IMR-90 (cell line): ENCODE measurements around the gene SLC25A25. TPM values are rescaled to one million over a fixed set of nuclear protein-coding genes. Genes with fewer than 3 reads are reported as not detected.
A peak's percentile ranks its signal among the peaks of the same experiment; 100 is the strongest.

ENCODE experiments used
- ATAC-seq: fragments of 200-7000 bp; cut with Tn5 transposase; 2 replicates; pipeline ENCODE4 v1.9.1; 2020; ENCODE audit warnings: low read depth, mild to moderate bottlenecking, moderate library complexity
- BruUV-seq: library from RNA; stranded (reverse); fragments of 400-500 nt; replicated peaks from 2 replicates; lab custom pipeline; 2021; lab: Mats Ljungman, UMichigan
- CTCF ChIA-PET: fragments of 300-600 bp; formaldehyde crosslinking; extraction: SDS; loops from one replicate; lab custom pipeline; 2021; ENCODE audit warnings: antibody characterized with exemption; lab: Yijun Ruan, JAX
- POLR2A ChIA-PET: fragments of 300-600 bp; sonication (Branson Sonifier 250); formaldehyde crosslinking; loops from one replicate; lab custom pipeline; 2022; ENCODE audit warnings: antibody characterized with exemption; ENCODE audit not compliant: unreplicated experiment; lab: Charles Lee
- DNase-seq: peaks from one replicate; pipeline ENCODE4 v3.0.0; 2013
- H2AFZ ChIP-seq: replicated peaks from 2 replicates; pipeline ENCODE3; 2013; ENCODE audit warnings: low read length, mild to moderate bottlenecking; ENCODE audit not compliant: poor library complexity
- H2AK5ac ChIP-seq: 2 replicates; pipeline ENCODE4 v1.6.1; 2013; ENCODE audit warnings: low read depth, low read length, inconsistent platforms
- H2AK9ac ChIP-seq: replicated peaks from 2 replicates; pipeline ENCODE3; 2013; ENCODE audit warnings: mild to moderate bottlenecking, low read depth, low read length, moderate library complexity; ENCODE audit not compliant: poor library complexity
- H2BK120ac ChIP-seq: 2 replicates; pipeline ENCODE4 v1.6.1; 2013; ENCODE audit warnings: low read depth, low read length, inconsistent platforms
- H2BK15ac ChIP-seq: 3 replicates; pipeline ENCODE4 v1.6.1; 2013; ENCODE audit warnings: low read depth, low read length, inconsistent platforms
- H2BK20ac ChIP-seq: 2 replicates; pipeline ENCODE4 v1.6.1; 2013; ENCODE audit warnings: low read depth, mild to moderate bottlenecking, inconsistent platforms, low read length, moderate library complexity
- H2BK5ac ChIP-seq: 2 replicates; pipeline ENCODE4 v1.6.1; 2013; ENCODE audit warnings: mild to moderate bottlenecking, low read depth, low read length, inconsistent platforms; ENCODE audit not compliant: poor library complexity, severe bottlenecking
- H3K14ac ChIP-seq: replicated peaks from 2 replicates; pipeline ENCODE4 v1.6.1; 2013; ENCODE audit warnings: low read depth, low read length, inconsistent platforms
- H3K18ac ChIP-seq: 2 replicates; pipeline ENCODE4 v1.6.1; 2013; ENCODE audit warnings: low read depth, low read length, control low read depth
- H3K23ac ChIP-seq: 2 replicates; pipeline ENCODE4 v1.6.1; 2013; ENCODE audit warnings: low read depth, low read length, inconsistent platforms
- H3K27ac ChIP-seq: 2 replicates; pipeline ENCODE4 v1.5.1; 2013; ENCODE audit warnings: mild to moderate bottlenecking, control low read depth, low read length; ENCODE audit not compliant: insufficient read depth
- H3K27me3 ChIP-seq: 2 replicates; pipeline ENCODE4 v1.6.1; 2013; ENCODE audit warnings: low read length; ENCODE audit not compliant: control insufficient read depth, insufficient read depth
- H3K36me3 ChIP-seq: 2 replicates; pipeline ENCODE4 v1.6.1; 2013; ENCODE audit warnings: low read length, mixed read lengths; ENCODE audit not compliant: control insufficient read depth, insufficient read depth
- H3K4ac ChIP-seq: 2 replicates; pipeline ENCODE4 v1.6.1; 2013; ENCODE audit warnings: low read depth, low read length, inconsistent platforms
- H3K4me1 ChIP-seq: 2 replicates; pipeline ENCODE4 v1.6.1; 2013; ENCODE audit warnings: low read length, mixed read lengths; ENCODE audit not compliant: control insufficient read depth, insufficient read depth
- H3K4me2 ChIP-seq: 2 replicates; pipeline ENCODE4 v1.6.1; 2013; ENCODE audit warnings: low read depth, mild to moderate bottlenecking, control low read depth, low read length, moderate library complexity
- H3K4me3 ChIP-seq: 2 replicates; pipeline ENCODE4 v1.5.1; 2013; ENCODE audit warnings: low read depth, mild to moderate bottlenecking, control low read depth, low read length, moderate library complexity; ENCODE audit not compliant: insufficient read depth
- H3K56ac ChIP-seq: 2 replicates; pipeline ENCODE4 v1.6.1; 2013; ENCODE audit warnings: low read length, inconsistent platforms; ENCODE audit not compliant: insufficient read depth; ENCODE audit errors: extremely low read depth
- H3K79me1 ChIP-seq, 2 experiments: 2 replicates each; pipeline ENCODE4 v1.6.1; 2013; ENCODE audit warnings: low read length in 2 of 2, inconsistent platforms in 1 of 2, low read depth in 1 of 2
- H3K9ac ChIP-seq: 2 replicates; pipeline ENCODE4 v1.6.1; 2013; ENCODE audit warnings: low read depth, low read length, control low read depth
- H3K9me1 ChIP-seq: 2 replicates; pipeline ENCODE4 v1.6.1; 2013; ENCODE audit warnings: low read length, inconsistent platforms; ENCODE audit not compliant: insufficient read depth
- H3K9me3 ChIP-seq: 2 replicates; pipeline ENCODE4 v1.6.1; 2013; ENCODE audit warnings: low read length; ENCODE audit not compliant: control insufficient read depth, insufficient read depth
- H4K20me1 ChIP-seq: 2 replicates; pipeline ENCODE4 v1.6.1; 2013; ENCODE audit warnings: low read length, inconsistent platforms; ENCODE audit not compliant: insufficient read depth
- H4K5ac ChIP-seq: 2 replicates; pipeline ENCODE4 v1.6.1; 2013; ENCODE audit warnings: mild to moderate bottlenecking, low read depth, low read length, control low read depth
- H4K8ac ChIP-seq, 2 experiments: 2 replicates each; pipeline ENCODE4 v1.6.1; 2013; ENCODE audit warnings: low read depth in 2 of 2, low read length in 2 of 2, control low read depth in 1 of 2, inconsistent platforms in 1 of 2
- H4K91ac ChIP-seq: 2 replicates; pipeline ENCODE4 v1.6.1; 2013; ENCODE audit warnings: low read depth, low read length, inconsistent platforms; ENCODE audit not compliant: insufficient read depth
- CHD1 ChIP-seq: IDR thresholded peaks from 2 replicates; pipeline ENCODE4 v1.6.1; 2012; ENCODE audit warnings: low read depth, low read length, improper control_type of control experiment
- MAFK ChIP-seq: IDR thresholded peaks from 2 replicates; pipeline ENCODE4 v1.6.1; 2012; ENCODE audit warnings: low read depth, low read length, improper control_type of control experiment
- SMC3 ChIP-seq: fragments of 150-350 bp; IDR thresholded peaks from 2 replicates; pipeline ENCODE4 v1.6.1; 2016; ENCODE audit warnings: low read depth, mild to moderate bottlenecking, antibody characterized with exemption, low read length, moderate library complexity
- WGBS, 2 experiments: methylation state at CpG; one replicate each; pipeline versions ENCODE4 v1.1.5 to v1.1.7; 2013; ENCODE audit warnings: missing lambda C conversion rate in 2 of 2; ENCODE audit not compliant: insufficient read length in 1 of 2; ENCODE audit errors: extremely low coverage in 2 of 2; 5-methylcytosine and 5-hydroxymethylcytosine counted together
- dilution Hi-C: fragments of 300-500 bp; cut with HindIII; formaldehyde crosslinking; loops from one replicate; pipeline ENCODE4 v1.14.3; 2018; ENCODE audit warnings: low sequenced_read_pairs; ENCODE audit not compliant: unreplicated experiment
- in situ Hi-C: fragments of 300-500 bp; cut with MboI; formaldehyde crosslinking; loops from 3 replicates; pipeline ENCODE4 v1.14.3; 2019; ENCODE audit warnings: low sequenced_read_pairs, inconsistent platforms, mixed read lengths
- intact Hi-C: fragments of 100-400 bp; cut with micrococcal nuclease; formaldehyde crosslinking; loops from 2 replicates; pipeline ENCODE4 v1.10.0; 2022
- polyA plus RNA-seq, 3 experiments: library from polyadenylated mRNA; depleted of rRNA; stranded (reverse); fragments of >200 nt; gene quantifications; 2 replicates each; pipeline ENCODE4 v1.2.3, GENCODE V29; 2012; ENCODE audit warnings: low replicate concordance in 1 of 3
- total RNA-seq: library from RNA; depleted of rRNA; stranded (reverse); fragments of >200 nt; gene quantifications from 2 replicates; pipeline ENCODE4 v1.2.3, GENCODE V29; 2012

SLC25A25 gene
- total and polyA plus RNA-seq, 2 of the 4 experiments (the other 2 are of a cell fraction) = 14.0 to 17.9 TPM

DNA sequence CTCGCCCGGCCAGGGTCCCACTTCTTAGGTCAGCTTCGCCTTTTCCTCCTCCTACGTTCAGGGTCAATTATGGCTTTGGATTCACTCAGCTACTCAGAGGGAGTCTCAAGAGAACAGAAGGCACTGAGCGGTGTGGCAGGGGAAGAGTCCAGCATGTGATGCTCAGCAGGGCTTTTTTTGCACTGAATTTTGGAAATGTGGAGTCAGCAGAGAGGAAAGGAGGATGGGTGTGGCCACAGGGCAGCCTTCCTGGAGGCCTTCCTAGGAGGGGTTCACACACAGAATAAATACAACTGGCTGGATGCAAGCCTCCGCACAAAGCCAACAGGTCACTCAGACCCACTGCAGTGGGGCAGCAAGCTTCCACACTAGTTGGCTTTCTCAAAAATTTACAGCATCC lies 5.8 kb upstream of the SLC25A25 start:
- no peak overlapping the region for H4K5ac ChIP-seq
- H3K4ac ChIP-seq = no peak overlapping the region
- no peaks in the 10 kb centered on the region for H4K20me1 ChIP-seq
- H3K4me1 ChIP-seq = peaks cover 10% of the 10 kb centered on the region
- TF ChIP-seq CHD1 (no peak), MAFK (no peak), SMC3 (no peak)
- no peak overlapping the region for H2AFZ ChIP-seq
- no peak overlapping the region for H3K14ac ChIP-seq
- H3K36me3 ChIP-seq = peaks cover 15% of the 10 kb centered on the region; the same call in 1 of the 2 replicates
- TSS peak; percentile 54 for BruUV-seq
- no peak overlapping the region for H2AK5ac ChIP-seq
- DNase-seq (no peak), ATAC-seq (no peak)
- no peaks in the 10 kb centered on the region for H3K27me3 ChIP-seq
- H3K4me2 ChIP-seq = no peak overlapping the region
- no peak overlapping the region for H2BK120ac ChIP-seq
- H2AK9ac ChIP-seq = no peak overlapping the region
- no peak overlapping the region for H2BK5ac ChIP-seq
- peaks cover 17% of the 10 kb centered on the region for H3K9me1 ChIP-seq
- H3K9ac ChIP-seq = no peak overlapping the region
- H3K79me1 ChIP-seq = peaks cover 17 to 25% of the 10 kb centered on the region in 2 experiments
- POLR2A ChIA-PET = no interaction called here
- dilution Hi-C loops (no loop called here), in situ Hi-C loops (no loop called here), intact Hi-C loops (no loop called here)
- no peak overlapping the region for H2BK20ac ChIP-seq
- no peaks in the 10 kb centered on the region for H3K9me3 ChIP-seq
- H3K56ac ChIP-seq = no peak overlapping the region
- H2BK15ac ChIP-seq = no peak overlapping the region
- H3K18ac ChIP-seq = no peak overlapping the region
- CTCF ChIA-PET = no interaction called here
- 0% methylated on average over 1 of the region's 6 CpGs; no CpG with 5 or more reads in 1 of the 2 experiments for WGBS, 2 experiments
- no peak overlapping the region for H3K4me3 ChIP-seq
- H4K91ac ChIP-seq = no peak overlapping the region
- H4K8ac ChIP-seq = no peak overlapping the region
- no peak overlapping the region for H3K23ac ChIP-seq
- H3K27ac ChIP-seq = no peak overlapping the region
